ENCODE results near the gene SRCAP.
A peak's percentile ranks its signal among the peaks of the same experiment; 100 is the strongest.
"Not testable (repeated sequence)": the region's sequence is repeated elsewhere in the genome, so short reads cannot be mapped to it uniquely, and the experiment has no call there.

The SRCAP gene

GRCh38 chr16:30664616-30665109, 34.3 kb upstream of the SRCAP start:
- DNase-seq = no peak

DNA sequence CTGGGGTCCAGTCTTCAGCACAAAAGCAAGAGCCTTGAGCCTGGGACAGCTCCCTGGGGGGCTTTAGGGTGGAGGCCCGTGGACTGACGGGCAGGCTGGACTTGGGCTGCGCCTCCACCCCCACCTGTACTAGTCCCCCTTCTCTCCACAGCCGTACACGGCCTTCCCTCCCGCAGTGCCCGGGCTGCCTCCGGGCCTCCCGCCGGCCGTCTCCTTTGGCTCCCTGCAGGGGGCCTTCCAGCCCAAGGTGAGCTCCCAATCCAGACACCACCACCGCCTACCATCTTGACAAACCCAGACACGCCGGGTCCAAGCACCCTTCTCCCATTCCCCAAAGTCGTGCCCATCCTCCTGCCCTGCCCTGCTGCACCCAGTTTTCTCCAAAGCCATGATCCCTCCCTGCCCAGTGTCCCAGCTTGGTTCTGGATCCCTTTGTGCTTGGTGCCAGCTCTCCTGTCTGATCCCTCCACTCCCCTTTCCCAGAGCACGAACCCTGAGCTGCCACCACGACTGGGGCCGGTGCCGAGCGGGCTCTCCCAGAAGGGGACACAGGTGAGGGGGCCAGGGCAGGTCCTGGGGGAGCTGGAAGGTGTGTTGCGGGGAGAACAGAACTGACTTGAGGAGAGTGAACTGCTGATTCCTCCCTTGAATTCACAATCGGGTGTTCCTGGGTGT, 33.7 kb upstream of the SRCAP start:
- DNase-seq = no peak

GRCh38 chr16:30665830-30666190, 33.2 kb upstream of the SRCAP start:
- DNase-seq = no peak

DNA sequence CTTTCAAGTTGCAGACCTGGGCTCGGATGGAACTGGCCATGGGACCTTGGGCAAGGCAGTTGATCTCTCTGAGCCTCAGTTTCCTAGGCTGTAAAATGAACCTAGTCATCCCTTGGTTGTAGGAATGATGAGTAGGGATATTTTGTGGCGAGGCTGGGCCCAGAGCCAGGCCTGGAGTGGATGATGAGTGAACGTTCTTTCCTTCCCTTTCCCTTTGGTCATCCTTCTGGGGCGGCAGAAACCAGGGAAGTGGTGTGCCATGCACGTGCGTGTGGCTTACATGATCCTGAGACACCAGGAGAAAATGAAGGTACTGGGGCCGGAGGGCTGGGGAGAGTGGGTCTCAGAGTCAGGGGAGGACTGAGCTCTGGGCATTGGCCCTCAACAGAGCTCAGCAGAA, 32.3 kb upstream of the SRCAP start:
- DNase-seq = no peak

- no peak for DNase-seq
Measured at GRCh38 chr16:30667361-30667905, 31.5 kb upstream of the SRCAP start.

- no peak for DNase-seq
Measured at GRCh38 chr16:30668393-30668792, 30.6 kb upstream of the SRCAP start.

- no peak for DNase-seq
Measured at GRCh38 chr16:30669026-30669902, 29.7 kb upstream of the SRCAP start.

GRCh38 chr16:30669903-30670824, 28.8 kb upstream of the SRCAP start:
- DNase-seq = no peak

GRCh38 chr16:30675143-30675542, 23.8 kb upstream of the SRCAP start:
- DNase-seq = no peak

DNA sequence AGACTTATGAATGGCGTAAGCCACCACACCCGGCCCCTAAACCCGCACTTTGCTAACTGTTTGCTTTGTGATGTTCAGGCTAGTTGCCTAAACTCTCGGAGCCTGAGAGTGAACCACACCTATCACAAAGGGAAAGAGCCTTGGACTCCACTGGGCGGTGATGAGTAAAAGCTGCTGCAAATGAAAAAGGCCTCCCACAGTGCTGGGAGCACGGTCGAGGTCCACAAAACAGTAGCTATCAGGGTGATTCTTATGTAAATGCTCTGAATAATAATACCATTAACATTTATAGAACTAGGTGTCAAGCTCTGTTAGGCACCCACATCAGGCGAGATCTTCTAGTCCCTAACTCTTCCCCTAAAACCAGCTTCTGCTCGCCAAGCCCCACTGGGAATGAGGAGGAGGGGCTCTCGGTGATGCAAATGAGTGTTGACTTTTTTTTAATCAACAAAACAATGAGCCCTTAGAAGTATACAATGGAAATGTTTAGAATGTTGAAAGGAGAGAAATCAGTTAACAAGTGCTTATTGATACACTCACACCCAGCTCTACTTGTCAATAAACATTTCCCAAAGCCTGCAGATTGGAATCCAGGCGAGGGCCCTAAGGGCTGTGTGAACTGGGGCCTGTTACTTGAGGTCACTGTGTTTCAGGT, 20.9 kb upstream of the SRCAP start:
- no peak for DNase-seq

DNA sequence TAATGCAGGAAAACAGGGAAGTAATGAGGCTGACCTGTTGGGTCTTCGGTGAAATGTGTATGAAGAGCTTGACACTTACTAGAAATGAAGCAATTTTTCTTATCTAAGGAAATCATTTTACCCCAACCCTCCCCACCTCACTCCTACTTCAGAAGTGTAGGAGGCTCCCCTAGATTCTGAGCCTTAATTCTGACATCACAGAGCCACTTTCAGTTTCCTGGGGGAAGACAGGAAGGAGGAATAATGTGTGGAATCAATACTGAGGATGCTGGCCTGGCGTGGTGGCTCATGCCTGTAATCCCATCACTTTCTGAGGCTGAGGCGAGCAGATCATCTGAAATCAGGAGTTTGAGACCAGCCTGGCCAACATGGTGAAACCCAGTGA, 20.4 kb upstream of the SRCAP start:
- DNase-seq = no peak

DNA sequence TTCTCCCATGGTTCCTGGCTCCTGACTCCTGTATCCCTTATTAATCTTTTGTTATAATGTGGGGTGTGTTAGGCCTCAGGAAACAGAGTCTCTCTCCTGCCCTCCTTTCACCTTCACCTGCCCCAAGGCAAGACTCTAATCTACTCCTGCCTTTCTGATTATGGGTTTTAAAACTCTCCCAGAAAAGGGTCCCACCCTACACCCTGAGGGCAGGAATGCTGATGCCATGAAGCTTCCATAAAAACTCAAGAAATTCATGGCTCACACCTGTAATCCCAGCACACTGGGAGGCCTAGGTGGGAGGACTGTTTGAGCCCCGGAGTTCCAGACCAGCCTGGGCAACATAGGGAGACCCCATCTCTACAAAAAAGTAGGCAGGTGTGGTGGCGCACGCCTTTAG, 18.6 kb upstream of the SRCAP start:
- DNase-seq = no peak

DNA sequence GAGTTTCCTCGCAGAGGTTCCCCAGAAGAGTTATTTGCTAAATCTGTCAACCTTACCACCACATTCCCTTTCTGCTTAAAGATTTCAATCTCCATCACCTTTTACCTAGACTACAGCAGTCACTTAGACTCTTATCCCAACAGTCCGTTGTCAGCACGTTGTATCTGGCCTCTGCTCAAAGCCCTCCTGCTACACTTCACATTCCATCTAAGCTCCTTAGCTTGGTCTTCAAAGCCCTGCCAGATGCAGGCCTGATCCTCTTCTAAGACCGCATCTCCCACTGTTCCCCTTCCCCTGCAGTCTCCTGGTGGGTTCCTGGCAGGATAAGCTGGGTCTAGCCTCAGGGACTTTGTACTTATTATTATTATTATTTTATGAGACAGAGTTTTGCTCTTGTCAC, 10.3 kb upstream of the SRCAP start:
- DNase-seq = no peak

DNA sequence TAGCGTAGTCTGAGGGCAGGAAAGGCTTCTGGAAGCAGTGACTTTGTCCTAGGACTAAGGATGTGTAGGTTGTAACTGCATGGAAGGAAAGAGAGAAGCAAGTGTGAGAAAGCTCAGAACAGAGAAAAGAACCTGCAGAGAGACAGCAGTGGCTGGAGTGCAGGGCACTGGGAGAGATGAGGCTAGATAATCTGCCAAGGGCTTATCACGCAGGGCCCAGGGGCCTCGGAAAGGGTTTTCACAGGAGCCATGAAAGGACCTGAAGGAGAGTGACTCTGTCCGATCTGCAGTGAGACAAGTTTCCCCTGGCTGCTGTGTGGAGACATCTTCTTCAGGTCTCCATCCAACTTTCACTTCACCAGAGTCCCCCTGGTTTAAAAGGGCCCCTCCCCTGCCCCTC, 7.1 kb upstream of the SRCAP start:
- no peak for DNase-seq

GRCh38 chr16:30692396-30693064, 6.4 kb upstream of the SRCAP start:
- no peak for DNase-seq

- DNase-seq = no peak
Measured at GRCh38 chr16:30694926-30695693, 3.9 kb upstream of the SRCAP start.

GRCh38 chr16:30696646-30697045, 2.3 kb upstream of the SRCAP start:
- DNase-seq = not testable (repeated sequence)

- no peak for DNase-seq
Measured at GRCh38 chr16:30697264-30698138, 1.5 kb upstream of the SRCAP start.

- DNase-seq = peak; percentile 90
Measured at GRCh38 chr16:30698139-30698815, 694 bp upstream of the SRCAP start.

Data from NCI-H1694 (cell line).